HEK293 (cell line): Measurements from ENCODE around the gene FGD1.

Source experiments
- FEZF1 ChIP-seq: fragments of 450-650 bp; formaldehyde crosslinking; IDR thresholded peaks from 2 replicates; pipeline ENCODE4 v1.5.1; 2016; ENCODE audit warnings: missing biosample characterization, missing genetic modification characterization
- GLIS2 ChIP-seq: fragments of 450-650 bp; formaldehyde crosslinking; IDR thresholded peaks from 2 replicates; pipeline ENCODE4 v1.5.1; 2016; ENCODE audit warnings: missing biosample characterization, missing genetic modification characterization
- HOXC10 ChIP-seq: sonication (generic); formaldehyde crosslinking; IDR thresholded peaks from 2 replicates; pipeline ENCODE4 v1.8.1; 2023; ENCODE audit warnings: mild to moderate bottlenecking, missing genetic modification reagents
- OVOL3 ChIP-seq: fragments of 450-650 bp; formaldehyde crosslinking; IDR thresholded peaks from 2 replicates; pipeline ENCODE4 v1.5.1; 2016; ENCODE audit warnings: missing biosample characterization, missing genetic modification characterization
- SCRT1 ChIP-seq: fragments of 450-650 bp; formaldehyde crosslinking; IDR thresholded peaks from 2 replicates; pipeline ENCODE4 v1.5.1; 2016; ENCODE audit warnings: missing biosample characterization, missing genetic modification characterization, borderline replicate concordance
- SP7 ChIP-seq: fragments of 450-650 bp; formaldehyde crosslinking; IDR thresholded peaks from 2 replicates; pipeline ENCODE4 v1.5.1; 2016; ENCODE audit warnings: missing biosample characterization, missing genetic modification characterization
- YY2 ChIP-seq: fragments of 450-650 bp; formaldehyde crosslinking; IDR thresholded peaks from 2 replicates; pipeline ENCODE4 v1.5.1; 2016; ENCODE audit warnings: missing biosample characterization, missing genetic modification characterization
- ZBTB20 ChIP-seq: fragments of 450-650 bp; formaldehyde crosslinking; IDR thresholded peaks from 2 replicates; pipeline ENCODE4 v1.5.1; 2016; ENCODE audit warnings: missing biosample characterization, missing genetic modification characterization
- ZBTB48 ChIP-seq: fragments of 450-650 bp; formaldehyde crosslinking; IDR thresholded peaks from 2 replicates; pipeline ENCODE4 v1.5.1; 2016; ENCODE audit warnings: missing biosample characterization, missing genetic modification characterization
- ZIC2 ChIP-seq: fragments of 450-650 bp; formaldehyde crosslinking; IDR thresholded peaks from 2 replicates; pipeline ENCODE4 v1.5.1; 2016; ENCODE audit warnings: missing biosample characterization, missing genetic modification characterization
- ZNF184 ChIP-seq: fragments of 450-650 bp; IDR thresholded peaks from 2 replicates; pipeline ENCODE4 v1.5.1; 2018; ENCODE audit warnings: missing biosample characterization, mild to moderate bottlenecking, missing genetic modification characterization
- ZNF23 ChIP-seq: fragments of 450-650 bp; formaldehyde crosslinking; IDR thresholded peaks from 2 replicates; pipeline ENCODE4 v1.5.1; 2016; ENCODE audit warnings: missing biosample characterization, missing genetic modification characterization, borderline replicate concordance
- ZNF248 ChIP-seq: fragments of 450-650 bp; formaldehyde crosslinking; IDR thresholded peaks from 2 replicates; pipeline ENCODE4 v1.5.1; 2017; ENCODE audit warnings: missing biosample characterization, missing genetic modification characterization
- ZNF354C ChIP-seq: fragments of 450-650 bp; formaldehyde crosslinking; IDR thresholded peaks from 2 replicates; pipeline ENCODE4 v1.5.1; 2016; ENCODE audit warnings: missing biosample characterization, missing genetic modification characterization, low read depth, borderline replicate concordance
- ZNF391 ChIP-seq: fragments of 450-650 bp; formaldehyde crosslinking; IDR thresholded peaks from 2 replicates; pipeline ENCODE4 v1.5.1; 2016; ENCODE audit warnings: low read depth, missing biosample characterization, missing genetic modification characterization, borderline replicate concordance
- ZNF473 ChIP-seq: fragments of 450-650 bp; formaldehyde crosslinking; IDR thresholded peaks from 2 replicates; pipeline ENCODE4 v1.5.1; 2017; ENCODE audit warnings: missing biosample characterization, missing genetic modification characterization
- ZNF48 ChIP-seq: fragments of 450-650 bp; formaldehyde crosslinking; IDR thresholded peaks from 2 replicates; pipeline ENCODE4 v1.5.1; 2016; ENCODE audit warnings: missing biosample characterization, missing genetic modification characterization
- ZNF501 ChIP-seq: fragments of 450-650 bp; formaldehyde crosslinking; IDR thresholded peaks from 2 replicates; pipeline ENCODE4 v1.5.1; 2016; ENCODE audit warnings: missing biosample characterization, missing genetic modification characterization
- ZNF514 ChIP-seq: fragments of 450-650 bp; formaldehyde crosslinking; IDR thresholded peaks from 2 replicates; pipeline ENCODE4 v1.5.1; 2016; ENCODE audit warnings: missing biosample characterization, missing genetic modification characterization
- ZNF529 ChIP-seq: fragments of 450-650 bp; formaldehyde crosslinking; IDR thresholded peaks from 2 replicates; pipeline ENCODE4 v1.5.1; 2017; ENCODE audit warnings: missing genetic modification characterization, missing biosample characterization; ENCODE audit not compliant: insufficient replicate concordance
- ZNF530 ChIP-seq: fragments of 450-650 bp; formaldehyde crosslinking; IDR thresholded peaks from 2 replicates; pipeline ENCODE4 v1.5.1; 2016; ENCODE audit warnings: low read depth, missing biosample characterization, missing genetic modification characterization
- ZNF548 ChIP-seq: fragments of 450-650 bp; formaldehyde crosslinking; IDR thresholded peaks from 2 replicates; pipeline ENCODE4 v1.5.1; 2016; ENCODE audit warnings: missing biosample characterization, missing genetic modification characterization
- ZNF677 ChIP-seq: fragments of 450-650 bp; IDR thresholded peaks from 2 replicates; pipeline ENCODE4 v1.5.0; 2018; ENCODE audit warnings: missing biosample characterization, mild to moderate bottlenecking, missing genetic modification characterization, moderate library complexity
- ZSCAN23 ChIP-seq: fragments of 450-650 bp; formaldehyde crosslinking; IDR thresholded peaks from 2 replicates; pipeline ENCODE4 v1.5.1; 2016; ENCODE audit warnings: missing biosample characterization, missing genetic modification characterization
- TF ChIP-seq, protein P1 (sequence below): fragments of 450-650 bp; formaldehyde crosslinking; IDR thresholded peaks from 2 replicates; pipeline ENCODE4 v1.5.1; 2016; ENCODE audit warnings: missing biosample characterization, missing genetic modification characterization, borderline replicate concordance
- TF ChIP-seq, protein P2 (sequence below): fragments of 450-650 bp; formaldehyde crosslinking; IDR thresholded peaks from 2 replicates; pipeline ENCODE4 v1.5.1; 2017; ENCODE audit warnings: missing biosample characterization, missing genetic modification characterization
- TF ChIP-seq, protein P3 (sequence below): fragments of 450-650 bp; formaldehyde crosslinking; IDR thresholded peaks from 2 replicates; pipeline ENCODE4 v1.5.1; 2016; ENCODE audit warnings: missing biosample characterization, missing genetic modification characterization
- TF ChIP-seq, protein P4 (sequence below): fragments of 450-650 bp; formaldehyde crosslinking; IDR thresholded peaks from 2 replicates; pipeline ENCODE4 v1.5.1; 2016; ENCODE audit warnings: missing biosample characterization, missing genetic modification characterization
- TF ChIP-seq, protein P5 (sequence below): fragments of 450-650 bp; formaldehyde crosslinking; IDR thresholded peaks from 2 replicates; pipeline ENCODE4 v1.5.1; 2016; ENCODE audit warnings: missing biosample characterization, missing genetic modification characterization, borderline replicate concordance

Gene FGD1

DNA sequence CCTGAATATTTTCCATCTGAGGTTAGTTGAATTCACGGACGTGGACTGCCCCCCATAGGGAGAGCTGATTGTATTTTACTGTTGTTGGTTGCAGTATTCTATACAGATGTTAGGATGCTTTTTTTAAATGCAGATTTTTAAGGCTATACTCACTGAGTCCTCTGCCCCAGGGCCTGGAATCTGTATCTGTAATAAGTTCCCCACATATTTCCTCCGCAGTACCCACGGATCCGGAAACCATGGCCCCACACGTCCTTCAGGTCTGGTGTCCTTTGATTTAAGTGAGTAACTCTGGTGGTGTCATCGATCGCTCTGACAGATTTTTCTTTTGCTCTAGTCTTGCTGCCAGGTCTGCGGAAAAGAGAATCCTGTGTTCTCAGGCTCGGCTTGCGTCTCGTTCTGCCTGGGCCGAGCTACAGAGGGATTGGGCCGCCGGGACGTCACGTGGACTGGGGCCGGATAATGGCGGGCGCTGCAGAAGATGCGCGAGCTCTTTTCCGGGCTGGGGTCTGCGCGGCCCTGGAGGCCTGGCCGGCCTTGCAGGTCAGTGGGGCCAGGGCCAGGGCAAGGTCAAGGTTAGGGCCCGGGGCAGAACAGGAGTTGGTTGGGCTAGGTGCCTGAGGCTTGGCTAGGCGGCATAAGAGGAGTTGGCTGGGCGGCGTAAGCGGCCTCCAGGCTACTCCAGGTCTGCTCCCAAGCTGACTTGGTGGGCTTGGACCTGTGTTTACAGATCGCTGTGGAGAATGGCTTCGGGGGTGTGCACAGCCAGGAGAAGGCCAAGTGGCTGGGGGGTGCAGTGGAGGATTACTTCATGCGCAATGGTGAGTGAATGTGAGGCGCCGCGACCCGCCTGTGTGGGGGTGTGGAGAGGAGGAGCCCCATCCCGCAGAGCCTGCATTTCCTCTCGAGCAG lies 55.8 kb downstream of the FGD1 start, which contains the start of gene TSR2 (continued):
- TF ChIP-seq ZNF473 (tag by site-specific recombination) (no peak), GLIS2 (tag by site-specific recombination) (no peak), ZNF514 (tag by site-specific recombination) (no peak), ZNF23 (tag by site-specific recombination) (no peak), SP7 (tag by site-specific recombination) (peak; percentile 34; the same call in 1 of the 2 replicates), HOXC10 (CRISPR knock-in tag) (no peak), ZBTB48 (tag by site-specific recombination) (no peak), ZNF677 (no peak), ZNF548 (no peak), ZNF248 (tag by site-specific recombination) (no peak), ZNF184 (no peak), YY2 (tag by site-specific recombination) (peak; percentile 87), ZNF354C (tag by site-specific recombination) (no peak), ZBTB20 (tag by site-specific recombination) (peak; percentile 96), ZNF529 (tag by site-specific recombination) (no peak), OVOL3 (tag by site-specific recombination) (no peak), ZNF501 (tag by site-specific recombination) (peak; percentile 69), ZIC2 (tag by site-specific recombination) (no peak), ZSCAN23 (tag by site-specific recombination) (no peak), ZNF530 (tag by site-specific recombination) (no peak), ZNF48 (tag by site-specific recombination) (no peak), ZNF391 (no peak), FEZF1 (no peak), SCRT1 (tag by site-specific recombination) (no peak)
- TF ChIP-seq, protein P1, sequence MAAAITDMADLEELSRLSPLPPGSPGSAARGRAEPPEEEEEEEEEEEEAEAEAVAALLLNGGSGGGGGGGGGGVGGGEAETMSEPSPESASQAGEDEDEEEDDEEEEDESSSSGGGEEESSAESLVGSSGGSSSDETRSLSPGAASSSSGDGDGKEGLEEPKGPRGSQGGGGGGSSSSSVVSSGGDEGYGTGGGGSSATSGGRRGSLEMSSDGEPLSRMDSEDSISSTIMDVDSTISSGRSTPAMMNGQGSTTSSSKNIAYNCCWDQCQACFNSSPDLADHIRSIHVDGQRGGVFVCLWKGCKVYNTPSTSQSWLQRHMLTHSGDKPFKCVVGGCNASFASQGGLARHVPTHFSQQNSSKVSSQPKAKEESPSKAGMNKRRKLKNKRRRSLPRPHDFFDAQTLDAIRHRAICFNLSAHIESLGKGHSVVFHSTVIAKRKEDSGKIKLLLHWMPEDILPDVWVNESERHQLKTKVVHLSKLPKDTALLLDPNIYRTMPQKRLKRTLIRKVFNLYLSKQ (tag by site-specific recombination), result no peak
- TF ChIP-seq, protein P2, sequence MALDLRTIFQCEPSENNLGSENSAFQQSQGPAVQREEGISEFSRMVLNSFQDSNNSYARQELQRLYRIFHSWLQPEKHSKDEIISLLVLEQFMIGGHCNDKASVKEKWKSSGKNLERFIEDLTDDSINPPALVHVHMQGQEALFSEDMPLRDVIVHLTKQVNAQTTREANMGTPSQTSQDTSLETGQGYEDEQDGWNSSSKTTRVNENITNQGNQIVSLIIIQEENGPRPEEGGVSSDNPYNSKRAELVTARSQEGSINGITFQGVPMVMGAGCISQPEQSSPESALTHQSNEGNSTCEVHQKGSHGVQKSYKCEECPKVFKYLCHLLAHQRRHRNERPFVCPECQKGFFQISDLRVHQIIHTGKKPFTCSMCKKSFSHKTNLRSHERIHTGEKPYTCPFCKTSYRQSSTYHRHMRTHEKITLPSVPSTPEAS (tag by site-specific recombination), result no peak
- TF ChIP-seq, protein P3, sequence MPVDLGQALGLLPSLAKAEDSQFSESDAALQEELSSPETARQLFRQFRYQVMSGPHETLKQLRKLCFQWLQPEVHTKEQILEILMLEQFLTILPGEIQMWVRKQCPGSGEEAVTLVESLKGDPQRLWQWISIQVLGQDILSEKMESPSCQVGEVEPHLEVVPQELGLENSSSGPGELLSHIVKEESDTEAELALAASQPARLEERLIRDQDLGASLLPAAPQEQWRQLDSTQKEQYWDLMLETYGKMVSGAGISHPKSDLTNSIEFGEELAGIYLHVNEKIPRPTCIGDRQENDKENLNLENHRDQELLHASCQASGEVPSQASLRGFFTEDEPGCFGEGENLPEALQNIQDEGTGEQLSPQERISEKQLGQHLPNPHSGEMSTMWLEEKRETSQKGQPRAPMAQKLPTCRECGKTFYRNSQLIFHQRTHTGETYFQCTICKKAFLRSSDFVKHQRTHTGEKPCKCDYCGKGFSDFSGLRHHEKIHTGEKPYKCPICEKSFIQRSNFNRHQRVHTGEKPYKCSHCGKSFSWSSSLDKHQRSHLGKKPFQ (tag by site-specific recombination), result no peak
- TF ChIP-seq, protein P4, sequence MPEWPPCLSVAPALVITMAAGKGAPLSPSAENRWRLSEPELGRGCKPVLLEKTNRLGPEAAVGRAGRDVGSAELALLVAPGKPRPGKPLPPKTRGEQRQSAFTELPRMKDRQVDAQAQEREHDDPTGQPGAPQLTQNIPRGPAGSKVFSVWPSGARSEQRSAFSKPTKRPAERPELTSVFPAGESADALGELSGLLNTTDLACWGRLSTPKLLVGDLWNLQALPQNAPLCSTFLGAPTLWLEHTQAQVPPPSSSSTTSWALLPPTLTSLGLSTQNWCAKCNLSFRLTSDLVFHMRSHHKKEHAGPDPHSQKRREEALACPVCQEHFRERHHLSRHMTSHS (tag by site-specific recombination), result no peak
- TF ChIP-seq, protein P5, sequence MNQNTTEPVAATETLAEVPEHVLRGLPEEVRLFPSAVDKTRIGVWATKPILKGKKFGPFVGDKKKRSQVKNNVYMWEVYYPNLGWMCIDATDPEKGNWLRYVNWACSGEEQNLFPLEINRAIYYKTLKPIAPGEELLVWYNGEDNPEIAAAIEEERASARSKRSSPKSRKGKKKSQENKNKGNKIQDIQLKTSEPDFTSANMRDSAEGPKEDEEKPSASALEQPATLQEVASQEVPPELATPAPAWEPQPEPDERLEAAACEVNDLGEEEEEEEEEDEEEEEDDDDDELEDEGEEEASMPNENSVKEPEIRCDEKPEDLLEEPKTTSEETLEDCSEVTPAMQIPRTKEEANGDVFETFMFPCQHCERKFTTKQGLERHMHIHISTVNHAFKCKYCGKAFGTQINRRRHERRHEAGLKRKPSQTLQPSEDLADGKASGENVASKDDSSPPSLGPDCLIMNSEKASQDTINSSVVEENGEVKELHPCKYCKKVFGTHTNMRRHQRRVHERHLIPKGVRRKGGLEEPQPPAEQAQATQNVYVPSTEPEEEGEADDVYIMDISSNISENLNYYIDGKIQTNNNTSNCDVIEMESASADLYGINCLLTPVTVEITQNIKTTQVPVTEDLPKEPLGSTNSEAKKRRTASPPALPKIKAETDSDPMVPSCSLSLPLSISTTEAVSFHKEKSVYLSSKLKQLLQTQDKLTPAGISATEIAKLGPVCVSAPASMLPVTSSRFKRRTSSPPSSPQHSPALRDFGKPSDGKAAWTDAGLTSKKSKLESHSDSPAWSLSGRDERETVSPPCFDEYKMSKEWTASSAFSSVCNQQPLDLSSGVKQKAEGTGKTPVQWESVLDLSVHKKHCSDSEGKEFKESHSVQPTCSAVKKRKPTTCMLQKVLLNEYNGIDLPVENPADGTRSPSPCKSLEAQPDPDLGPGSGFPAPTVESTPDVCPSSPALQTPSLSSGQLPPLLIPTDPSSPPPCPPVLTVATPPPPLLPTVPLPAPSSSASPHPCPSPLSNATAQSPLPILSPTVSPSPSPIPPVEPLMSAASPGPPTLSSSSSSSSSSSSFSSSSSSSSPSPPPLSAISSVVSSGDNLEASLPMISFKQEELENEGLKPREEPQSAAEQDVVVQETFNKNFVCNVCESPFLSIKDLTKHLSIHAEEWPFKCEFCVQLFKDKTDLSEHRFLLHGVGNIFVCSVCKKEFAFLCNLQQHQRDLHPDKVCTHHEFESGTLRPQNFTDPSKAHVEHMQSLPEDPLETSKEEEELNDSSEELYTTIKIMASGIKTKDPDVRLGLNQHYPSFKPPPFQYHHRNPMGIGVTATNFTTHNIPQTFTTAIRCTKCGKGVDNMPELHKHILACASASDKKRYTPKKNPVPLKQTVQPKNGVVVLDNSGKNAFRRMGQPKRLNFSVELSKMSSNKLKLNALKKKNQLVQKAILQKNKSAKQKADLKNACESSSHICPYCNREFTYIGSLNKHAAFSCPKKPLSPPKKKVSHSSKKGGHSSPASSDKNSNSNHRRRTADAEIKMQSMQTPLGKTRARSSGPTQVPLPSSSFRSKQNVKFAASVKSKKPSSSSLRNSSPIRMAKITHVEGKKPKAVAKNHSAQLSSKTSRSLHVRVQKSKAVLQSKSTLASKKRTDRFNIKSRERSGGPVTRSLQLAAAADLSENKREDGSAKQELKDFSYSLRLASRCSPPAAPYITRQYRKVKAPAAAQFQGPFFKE, result no peak
